HepG2 (cell line): Measurements from ENCODE around the gene BTN1A1. TPM values are rescaled to one million over a fixed set of nuclear protein-coding genes. Genes with fewer than 3 reads are reported as not detected.
A peak's percentile ranks its signal among the peaks of the same experiment; 100 is the strongest.

Source experiments
- ATAC-seq: fragments of 200-7000 bp; cut with Tn5 transposase; 3 replicates; pipeline ENCODE4 v1.9.1; 2020; ENCODE audit warnings: mild to moderate bottlenecking, moderate library complexity
- BruUV-seq: library from RNA; stranded (reverse); fragments of 400-500 nt; replicated peaks from 2 replicates; lab custom pipeline; 2021; lab: Mats Ljungman, UMichigan
- CTCF ChIA-PET: fragments of 300-600 bp; formaldehyde crosslinking; extraction: SDS; loops from one replicate; lab custom pipeline; 2021; ENCODE audit warnings: low total read pairs, inconsistent platforms, low intra/inter-chr PET ratio; lab: Yijun Ruan, JAX
- POLR2A ChIA-PET: fragments of 350-600 bp; sonication (Branson Sonifier 250); formaldehyde crosslinking; loops from one replicate; lab custom pipeline; 2020; ENCODE audit warnings: antibody characterized with exemption, inconsistent platforms; lab: Yijun Ruan, JAX
- DNase-seq: peaks from one replicate; pipeline ENCODE4 v3.0.0-alpha.2; 2015; ENCODE audit warnings: low spot score
- FAIRE-seq: peaks from 3 replicates; lab custom pipeline; 2011; peaks lifted over from hg19 to GRCh38; lab: Jason Lieb, UNC
- H2AFZ ChIP-seq: one replicate; pipeline ENCODE4 v1.6.1; 2011; ENCODE audit warnings: low read length, inconsistent platforms
- H3K27ac ChIP-seq: fragments of 300-600 bp; 3 replicates; pipeline ENCODE4 v1.8.0; 2011; ENCODE audit warnings: mixed run types, mild to moderate bottlenecking, mixed read lengths, low read length, inconsistent platforms; ENCODE audit not compliant: insufficient read depth; ENCODE audit errors: extremely low read length
- H3K27me3 ChIP-seq, 2 experiments: fragments of 200-600 bp in 1 of 2; 2 replicates in 1 of 2; 3 replicates in 1 of 2; pipeline versions ENCODE4 v1.6.0 to v1.8.0; 2011; ENCODE audit warnings: low read length in 2 of 2, mild to moderate bottlenecking in 2 of 2, moderate library complexity in 2 of 2, inconsistent platforms in 1 of 2; ENCODE audit not compliant: insufficient read depth in 2 of 2, control insufficient read depth in 1 of 2
- H3K36me3 ChIP-seq, 2 experiments: fragments of 200-600 bp in 1 of 2; replicated peaks in 1 of 2; 2 replicates in 1 of 2; 3 replicates in 1 of 2; pipeline versions ENCODE4 v1.5.1 to v1.8.0; 2011; ENCODE audit warnings: low read length in 2 of 2, inconsistent platforms in 1 of 2; ENCODE audit not compliant: insufficient read depth in 2 of 2, control insufficient read depth in 1 of 2
- H3K4me1 ChIP-seq: 2 replicates; pipeline ENCODE4 v1.5.1; 2012; ENCODE audit warnings: low read length, inconsistent platforms; ENCODE audit not compliant: insufficient read depth
- H3K4me2 ChIP-seq: 2 replicates; pipeline ENCODE4 v1.6.0; 2011; ENCODE audit warnings: low read depth, low read length, inconsistent platforms
- H3K4me3 ChIP-seq, 3 experiments: fragments of 200-600 bp in 1 of 3; sonication (generic), shearing (Covaris generic) in 1 of 3; replicated peaks in 1 of 3; 2 replicates each; pipeline ENCODE4 v1.5.1; 2011 to 2016; ENCODE audit warnings: low read length in 3 of 3, inconsistent platforms in 2 of 3, low read depth in 2 of 3, mild to moderate bottlenecking in 2 of 3, control low read depth in 1 of 3, mixed read lengths in 1 of 3; ENCODE audit not compliant: insufficient read depth in 1 of 3
- H3K79me2 ChIP-seq: one replicate; pipeline ENCODE4 v1.6.1; 2011; ENCODE audit warnings: low read length, inconsistent platforms; ENCODE audit not compliant: insufficient read depth
- H3K9ac ChIP-seq: 2 replicates; pipeline ENCODE4 v1.6.0; 2011; ENCODE audit warnings: mild to moderate bottlenecking, low read depth, low read length, inconsistent platforms; ENCODE audit not compliant: insufficient read depth
- H3K9me3 ChIP-seq: 2 replicates; pipeline ENCODE4 v1.5.1; 2012; ENCODE audit warnings: mild to moderate bottlenecking, low read length
- H4K20me1 ChIP-seq: 2 replicates; pipeline ENCODE4 v1.6.0; 2011; ENCODE audit warnings: inconsistent platforms, mild to moderate bottlenecking, low read length, moderate library complexity; ENCODE audit not compliant: insufficient read depth
- ELF4 ChIP-seq: sonication (generic); formaldehyde crosslinking; IDR thresholded peaks from 2 replicates; pipeline ENCODE4 v1.5.0; 2020; ENCODE audit warnings: missing genetic modification reagents, mild to moderate bottlenecking, moderate library complexity, borderline replicate concordance
- FOXA1 ChIP-seq, 2 experiments: fragments of 450-650 bp in 1 of 2; sonication (generic) in 1 of 2; formaldehyde crosslinking in 1 of 2; IDR thresholded peaks; 2 replicates each; pipeline versions ENCODE4 v1.4.0 to v1.6.1; 2016 to 2020; ENCODE audit warnings: missing genetic modification reagents in 1 of 2
- KLF6 ChIP-seq: IDR thresholded peaks from 2 replicates; pipeline ENCODE4 v1.8.0; 2016; ENCODE audit warnings: missing biosample characterization, missing genetic modification reagents
- MIXL1 ChIP-seq: IDR thresholded peaks from 2 replicates; pipeline ENCODE4 v1.6.1; 2016
- SMYD3 ChIP-seq: sonication (generic); formaldehyde crosslinking; IDR thresholded peaks from 2 replicates; pipeline ENCODE4 v1.8.1; 2023; ENCODE audit warnings: mild to moderate bottlenecking, missing genetic modification reagents
- ZBTB38 ChIP-seq: sonication (generic); formaldehyde crosslinking; IDR thresholded peaks from 2 replicates; pipeline ENCODE4 v1.5.1; 2020; ENCODE audit warnings: mild to moderate bottlenecking, missing genetic modification reagents
- ZC3H4 ChIP-seq: sonication (generic); formaldehyde crosslinking; IDR thresholded peaks from 2 replicates; pipeline ENCODE4 v1.4.0; 2020; ENCODE audit warnings: missing genetic modification reagents, borderline replicate concordance
- whole genome bisulfite sequencing: methylation state at CpG from one replicate; pipeline ENCODE4 v1.1.6; 2017; ENCODE audit warnings: low lambda C conversion rate; 5-methylcytosine and 5-hydroxymethylcytosine counted together
- in situ Hi-C: cut with HindIII; loops from 2 replicates; pipeline ENCODE4 v1.10.0; 2017; ENCODE audit warnings: low pct_unique_long_range_greater_than_20kb; ENCODE audit not compliant: extremely low pct_ligation_motif_present
- intact Hi-C: fragments of 100-400 bp; cut with micrococcal nuclease; formaldehyde crosslinking; loops from one replicate; pipeline ENCODE4 v1.10.0; 2022; ENCODE audit not compliant: unreplicated experiment
- polyA plus RNA-seq, 8 experiments: library from polyadenylated mRNA; depleted of rRNA in 3 of 8; stranded (reverse) in 7 of 8; unstranded in 1 of 8; fragments of >200 nt; fragmentation: Illumina TruSeq in 4 of 8; extraction: Trizol in 4 of 8; gene quantifications; 2 replicates each; pipeline versions ENCODE4 v1.2.1 to v1.2.3, GENCODE V29; 2011 to 2016; ENCODE audit warnings: low read depth in 4 of 8, missing spikeins in 1 of 8, mixed read lengths in 1 of 8; ENCODE audit not compliant: insufficient read depth in 1 of 8
- total RNA-seq, 5 experiments: library from RNA; depleted of rRNA; stranded (reverse); fragments of >200 nt; fragmentation: Illumina TruSeq; extraction: Trizol; gene quantifications; 2 replicates each; pipeline ENCODE4 v1.2.3, GENCODE V29; 2016; ENCODE audit warnings: low read depth in 1 of 5

The BTN1A1 gene
- total and polyA plus RNA-seq, 2 of the 13 experiments (the other 11 are each of a cell fraction or from before 2014, with no cell fraction given), result 0.04 TPM; not detected in 1

DNA sequence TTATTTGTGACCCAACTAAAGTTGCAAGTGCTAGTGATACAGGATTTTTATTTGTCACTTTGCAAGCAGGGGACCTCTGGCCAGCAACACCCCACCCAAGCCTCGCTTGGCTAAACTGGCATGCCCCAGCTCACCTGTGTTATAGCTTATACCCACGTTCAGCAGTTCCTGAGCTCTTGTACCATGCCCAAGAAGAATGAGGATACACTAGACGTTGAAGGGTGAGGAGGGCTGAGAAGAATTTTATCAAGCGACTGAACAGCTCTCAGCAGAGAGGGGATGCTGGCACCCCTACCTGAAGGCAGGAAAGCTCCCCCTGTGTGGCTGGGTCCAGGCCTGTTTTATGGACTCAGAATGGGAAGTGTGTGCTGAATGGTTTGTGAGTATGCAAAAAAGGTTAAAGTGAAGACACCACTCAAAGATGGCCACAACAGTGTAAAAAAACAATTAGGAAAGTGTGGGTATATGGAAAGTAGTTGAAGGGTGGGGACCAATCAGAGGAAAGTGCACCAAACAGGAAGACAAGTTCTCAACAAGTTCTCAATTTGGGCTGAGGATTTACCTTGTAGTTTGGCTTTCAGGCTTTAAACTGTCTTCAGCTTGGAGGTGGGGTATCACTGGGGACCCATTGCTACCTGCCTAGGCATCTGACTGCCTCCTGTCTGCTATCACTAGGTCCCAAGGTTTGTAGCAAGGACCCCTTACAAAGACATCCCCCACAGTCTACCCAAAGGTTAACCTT is 27.4 kb upstream of the BTN1A1 start:
- H3K36me3 ChIP-seq, result peaks cover 8 to 14% of the 10 kb centered on the region in 2 experiments
- POLR2A ChIA-PET, result interaction anchor here (0.6 to 2.9 kb wide), 2 partner anchors 60 to 90 kb away, joined by 3 to 12 read pairs; partner anchors contain the start of gene BTN2A2
- in situ Hi-C loops (no loop called here), intact Hi-C loops (no loop called here)
- no peak overlapping the region for H3K4me3 ChIP-seq
- no peak overlapping the region for H2AFZ ChIP-seq
- WGBS, result 89% methylated on average over 4 of the region's 4 CpGs
- no peaks in the 10 kb centered on the region for H3K9me3 ChIP-seq
- H3K79me2 ChIP-seq, result no peaks in the 10 kb centered on the region
- CTCF ChIA-PET, result no interaction called here
- ATAC-seq, result no peak
- H4K20me1 ChIP-seq, result no peaks in the 10 kb centered on the region
- TF ChIP-seq ZBTB38 (CRISPR knock-in tag) (no peak), ZC3H4 (CRISPR knock-in tag) (no peak), MIXL1 (CRISPR knock-in tag) (no peak)
- H3K4me1 ChIP-seq, result peaks cover 49% of the 10 kb centered on the region
- H3K4me2 ChIP-seq, result 0 out of 2 replicates have a peak overlapping the region, but pooled peaks have one; percentile 98
- no TSS peak for BruUV-seq
- H3K9ac ChIP-seq, result no peak overlapping the region
- DNase-seq, result no peak
- no peak for FAIRE-seq
- no peaks in the 10 kb centered on the region for H3K27me3 ChIP-seq
- no peak overlapping the region for H3K27ac ChIP-seq

GRCh38 chr6:26473429-26473757 is 26.7 kb upstream of the BTN1A1 start:
- no TSS peak for BruUV-seq
- H3K4me1 ChIP-seq, result peaks cover 56% of the 10 kb centered on the region
- H3K79me2 ChIP-seq, result no peaks in the 10 kb centered on the region
- intact Hi-C loops (no loop called here), in situ Hi-C loops (no loop called here)
- ChIA-PET POLR2A (interaction anchor here (0.6 to 3.1 kb wide), 8 partner anchors 12 to 131 kb away, joined by 3 to 22 read pairs (median 7); partner anchors contain the start of genes BTN2A1, BTN2A2 and HMGN4), CTCF (no interaction called here)
- H3K4me2 ChIP-seq, result peak overlapping the region; percentile 98
- ATAC-seq, result no peak
- no peaks in the 10 kb centered on the region for H3K9me3 ChIP-seq
- H3K27me3 ChIP-seq, result no peaks in the 10 kb centered on the region
- H3K4me3 ChIP-seq, result peak overlapping the region; percentile 46 to 84 (median 70); a peak in 5 of 6 replicates
- peaks cover 5 to 7% of the 10 kb centered on the region in 2 experiments; a peak in 4 of 5 replicates for H3K36me3 ChIP-seq
- H3K9ac ChIP-seq, result peak overlapping the region; percentile 76
- no peak for DNase-seq
- FAIRE-seq, result no peak
- peak overlapping the region; percentile 73 for H2AFZ ChIP-seq
- 85% methylated on average over 1 of the region's 1 CpG for WGBS
- H3K27ac ChIP-seq, result peak overlapping the region; percentile 83
- no peaks in the 10 kb centered on the region for H4K20me1 ChIP-seq
- 0 out of 2 replicates have a peak, but pooled peaks have one; percentile 19 for TF ChIP-seq FOXA1 (IDR thresholded peaks at IDR 0.05)
- no peak for TF ChIP-seq FOXA1 (CRISPR knock-in tag; IDR thresholded peaks at IDR 0.05)
- no peak for TF ChIP-seq KLF6 (CRISPR knock-in tag)
- 0 out of 2 replicates have a peak, but pooled peaks have one; percentile 17 for TF ChIP-seq SMYD3 (CRISPR knock-in tag)
- 0 out of 2 replicates have a peak, but pooled peaks have one; percentile 64 for TF ChIP-seq ELF4 (CRISPR knock-in tag)
